Endothelial cell of umbilical vein (primary cell): Measurements from ENCODE around the gene UCKL1.

ENCODE experiments used
- CTCF ChIP-seq, 2 donors: IDR thresholded peaks; 1 replicate in 1 of 2; 2 replicates in 1 of 2; pipeline ENCODE4 v1.5.1; 2011; ENCODE audit warnings: low read length in 2 of 2, mild to moderate bottlenecking in 2 of 2, moderate library complexity in 2 of 2, control low read depth in 1 of 2, inconsistent platforms in 1 of 2, low read depth in 1 of 2; ENCODE audit not compliant: insufficient read depth in 1 of 2; ENCODE audit errors: extremely low read depth in 1 of 2
- FOS ChIP-seq: IDR thresholded peaks from 2 replicates; pipeline ENCODE4 v1.6.1; 2011; ENCODE audit warnings: mild to moderate bottlenecking, low read length, moderate library complexity, borderline replicate concordance; ENCODE audit not compliant: insufficient read depth
- POLR2AphosphoS5 ChIP-seq: IDR thresholded peaks from 2 replicates; pipeline ENCODE4 v1.6.1; 2012; ENCODE audit warnings: low read depth, mild to moderate bottlenecking, control low read depth, low read length, moderate library complexity; ENCODE audit not compliant: insufficient read depth
- TF ChIP-seq, protein P1 (sequence below): IDR thresholded peaks from 2 replicates; pipeline ENCODE4 v1.6.1; 2011; ENCODE audit not compliant: insufficient read depth, insufficient read length

DNA sequence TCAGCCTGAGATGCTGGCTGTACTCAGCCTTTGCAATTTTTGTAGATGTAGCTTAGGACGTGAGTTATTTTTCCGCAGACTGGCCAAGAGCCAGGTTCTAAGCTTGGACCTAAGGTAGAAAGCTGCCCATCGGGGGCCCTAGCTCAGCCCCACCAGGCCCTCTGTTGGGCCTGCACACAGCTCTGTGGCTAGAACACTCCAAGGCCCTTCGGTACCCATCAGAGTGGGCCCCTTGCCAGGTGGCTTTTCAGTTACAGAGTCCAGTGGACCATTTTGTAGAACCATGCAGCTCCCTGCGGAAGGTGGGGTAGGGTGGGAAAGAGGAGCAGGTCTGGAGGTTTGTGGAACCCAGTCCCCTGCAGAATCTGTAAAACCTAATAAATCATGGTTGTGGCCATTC is 22.6 kb downstream of the UCKL1 start:
- TF ChIP-seq CTCF (IDR thresholded peaks at IDR 0.05; ENCODE audit: extremely low read depth in 1 of 2, insufficient read depth in 1 of 2, low read depth in 1 of 2, low read length in 2 of 2) (no peak), FOS (no peak), POLR2AphosphoS5 (no peak)
- TF ChIP-seq, protein P1, sequence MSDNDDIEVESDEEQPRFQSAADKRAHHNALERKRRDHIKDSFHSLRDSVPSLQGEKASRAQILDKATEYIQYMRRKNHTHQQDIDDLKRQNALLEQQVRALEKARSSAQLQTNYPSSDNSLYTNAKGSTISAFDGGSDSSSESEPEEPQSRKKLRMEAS, result no peak
